Left lung (tissue), 10 donors: ENCODE data around the gene HMGCR. TPM values are rescaled to one million over a fixed set of nuclear protein-coding genes. Genes with fewer than 3 reads are reported as not detected.

Experiments
- ATAC-seq: fragments of 200-7000 bp; cut with Tn5 transposase; one replicate; pipeline ENCODE4 v1.9.1; 2020; ENCODE audit warnings: moderate library complexity
- DNase-seq, 4 donors: peaks; one replicate each; pipeline ENCODE4 v3.0.0-alpha.2; 2013 to 2020
- H3K27ac ChIP-seq, 2 donors: fragments of 200-600 bp; sonication (generic) in 1 of 2; one replicate each; pipeline versions ENCODE4 v1.5.0 to v1.8.0; 2020 to 2021
- H3K27me3 ChIP-seq, 2 donors: fragments of 200-600 bp; sonication (generic) in 1 of 2; one replicate each; pipeline versions ENCODE4 v1.5.0 to v1.8.0; 2020 to 2021
- H3K36me3 ChIP-seq, 2 donors: fragments of 200-600 bp; sonication (generic) in 1 of 2; one replicate each; pipeline versions ENCODE4 v1.5.0 to v1.8.0; 2020 to 2021
- H3K4me1 ChIP-seq, 2 donors: fragments of 200-600 bp; one replicate each; pipeline ENCODE4 v1.8.0; 2021
- H3K4me3 ChIP-seq, 2 donors: fragments of 200-600 bp; sonication (generic) in 1 of 2; one replicate each; pipeline versions ENCODE4 v1.5.0 to v1.8.0; 2020 to 2021; ENCODE audit warnings: mild to moderate bottlenecking in 1 of 2
- H3K9me3 ChIP-seq, 2 donors: fragments of 200-600 bp; sonication (generic) in 1 of 2; one replicate each; pipeline versions ENCODE4 v1.5.0 to v1.8.0; 2020 to 2021
- intact Hi-C, 2 donors: fragments of 100-400 bp; cut with DNase I; formaldehyde crosslinking; loops; one replicate each; pipeline versions ENCODE4 v1.11.2 to v1.14.2; 2022
- polyA plus RNA-seq, 6 donors: library from polyadenylated mRNA; unstranded; fragments of 120-200 nt; gene quantifications; one replicate each; pipeline ENCODE4 v1.2.1, GENCODE V29; 2013; ENCODE audit not compliant: insufficient read length in 6 of 6
- total RNA-seq, 2 donors: library from RNA; stranded (reverse); fragmentation: NEBNext Ultra II Directional; extraction: Animal tissue kit (Norgen Biotek cat#: 25700); gene quantifications; one replicate each; pipeline ENCODE4 v1.2.1, GENCODE V29; 2021
- TF ChIP-seq, protein P1 (sequence below), 2 donors: fragments of 200-600 bp; sonication (generic) in 1 of 2; IDR thresholded peaks; one replicate each; pipeline versions ENCODE4 v1.5.0 to v1.8.0; 2021; ENCODE audit warnings: antibody characterized with exemption in 2 of 2
- donor health status: DM: no; HTN: yes; CAD: no.
- donor health status: DM: no; HTN: no; CAD: no.

HMGCR gene
- total and polyA plus RNA-seq, 8 donors, result 37.2 to 166 (median 54.9) TPM

DNA sequence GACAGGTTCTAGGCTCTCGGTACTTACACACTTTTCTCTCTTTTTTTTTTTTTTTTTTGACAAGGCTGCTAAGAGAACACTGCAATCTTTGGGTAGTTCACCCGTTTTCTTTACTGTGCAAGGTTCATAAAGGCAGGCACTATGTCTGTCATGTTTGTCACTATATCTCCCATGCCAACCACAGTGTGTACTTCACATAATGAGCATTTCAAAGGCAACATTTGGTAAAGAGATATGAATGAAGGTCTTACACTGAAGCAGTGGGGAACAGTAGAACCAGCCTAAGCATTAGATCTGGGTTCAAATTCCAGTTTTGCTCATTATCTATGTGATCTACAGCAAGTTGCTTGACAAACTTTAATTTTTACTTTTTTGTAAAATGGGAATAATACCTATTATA lies 1.5 kb upstream of the HMGCR start:
- DNase-seq, result no peak
- no peak for ATAC-seq
- no peaks in the 10 kb centered on the region for H3K9me3 ChIP-seq
- intact Hi-C loops, result no loop called here
- H3K4me3 ChIP-seq, result no peak overlapping the region
- TF ChIP-seq, protein P1, sequence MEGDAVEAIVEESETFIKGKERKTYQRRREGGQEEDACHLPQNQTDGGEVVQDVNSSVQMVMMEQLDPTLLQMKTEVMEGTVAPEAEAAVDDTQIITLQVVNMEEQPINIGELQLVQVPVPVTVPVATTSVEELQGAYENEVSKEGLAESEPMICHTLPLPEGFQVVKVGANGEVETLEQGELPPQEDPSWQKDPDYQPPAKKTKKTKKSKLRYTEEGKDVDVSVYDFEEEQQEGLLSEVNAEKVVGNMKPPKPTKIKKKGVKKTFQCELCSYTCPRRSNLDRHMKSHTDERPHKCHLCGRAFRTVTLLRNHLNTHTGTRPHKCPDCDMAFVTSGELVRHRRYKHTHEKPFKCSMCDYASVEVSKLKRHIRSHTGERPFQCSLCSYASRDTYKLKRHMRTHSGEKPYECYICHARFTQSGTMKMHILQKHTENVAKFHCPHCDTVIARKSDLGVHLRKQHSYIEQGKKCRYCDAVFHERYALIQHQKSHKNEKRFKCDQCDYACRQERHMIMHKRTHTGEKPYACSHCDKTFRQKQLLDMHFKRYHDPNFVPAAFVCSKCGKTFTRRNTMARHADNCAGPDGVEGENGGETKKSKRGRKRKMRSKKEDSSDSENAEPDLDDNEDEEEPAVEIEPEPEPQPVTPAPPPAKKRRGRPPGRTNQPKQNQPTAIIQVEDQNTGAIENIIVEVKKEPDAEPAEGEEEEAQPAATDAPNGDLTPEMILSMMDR (IDR thresholded peaks at IDR 0.05), result no peak
- H3K36me3 ChIP-seq, result no peaks in the 10 kb centered on the region
- peak overlapping the region in 1 of 2 donors; percentile 98 for H3K27ac ChIP-seq
- peaks cover 0 to 28% of the 10 kb centered on the region in 2 donors for H3K4me1 ChIP-seq
- no peaks in the 10 kb centered on the region for H3K27me3 ChIP-seq

DNA sequence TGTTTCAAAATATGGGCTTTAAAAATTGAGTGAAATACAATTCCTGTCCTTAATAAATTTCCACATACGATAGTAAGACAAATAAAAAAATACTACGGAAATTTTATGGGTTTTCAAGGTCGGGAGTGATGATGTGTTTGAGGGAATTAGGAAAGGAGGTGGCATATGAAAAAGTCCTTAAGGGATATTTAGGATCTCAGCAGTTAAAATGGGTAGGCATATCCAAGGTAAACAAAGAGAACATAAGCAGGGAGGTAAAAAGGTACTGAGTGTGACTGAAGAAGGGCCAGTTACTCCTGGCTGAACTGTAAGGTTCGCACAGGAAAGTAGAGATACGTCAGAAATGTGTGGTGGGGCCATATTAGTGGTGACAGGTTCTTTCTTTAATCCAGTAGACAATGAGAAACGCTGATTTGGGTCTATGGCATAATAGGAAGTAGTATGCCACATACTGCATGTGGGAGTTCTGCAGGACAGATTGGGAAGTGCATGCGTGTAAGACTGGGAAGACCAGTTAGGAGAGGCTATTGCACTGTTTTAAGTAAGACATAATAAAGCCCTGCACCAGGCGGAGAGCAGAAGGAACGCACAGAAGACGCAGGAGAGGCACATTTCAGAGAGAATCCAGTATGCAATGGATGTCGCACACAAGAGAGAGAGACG lies 937 bp upstream of the HMGCR start:
- Histone ChIP-seq H3K4me1 (peaks cover 0 to 34% of the 10 kb centered on the region in 2 donors), H3K36me3 (no peaks in the 10 kb centered on the region), H3K27me3 (no peaks in the 10 kb centered on the region), H3K9me3 (no peaks in the 10 kb centered on the region), H3K4me3 (peak overlapping the region; percentile 92), H3K27ac (peak overlapping the region; percentile 96 to 98)
- TF ChIP-seq, protein P1 (IDR thresholded peaks at IDR 0.05), result peak; percentile 34 to 62
- intact Hi-C loops, result no loop called here
- DNase-seq (peak in 2 of 4 donors; percentile 51 to 71), ATAC-seq (peak; percentile 69)

DNA sequence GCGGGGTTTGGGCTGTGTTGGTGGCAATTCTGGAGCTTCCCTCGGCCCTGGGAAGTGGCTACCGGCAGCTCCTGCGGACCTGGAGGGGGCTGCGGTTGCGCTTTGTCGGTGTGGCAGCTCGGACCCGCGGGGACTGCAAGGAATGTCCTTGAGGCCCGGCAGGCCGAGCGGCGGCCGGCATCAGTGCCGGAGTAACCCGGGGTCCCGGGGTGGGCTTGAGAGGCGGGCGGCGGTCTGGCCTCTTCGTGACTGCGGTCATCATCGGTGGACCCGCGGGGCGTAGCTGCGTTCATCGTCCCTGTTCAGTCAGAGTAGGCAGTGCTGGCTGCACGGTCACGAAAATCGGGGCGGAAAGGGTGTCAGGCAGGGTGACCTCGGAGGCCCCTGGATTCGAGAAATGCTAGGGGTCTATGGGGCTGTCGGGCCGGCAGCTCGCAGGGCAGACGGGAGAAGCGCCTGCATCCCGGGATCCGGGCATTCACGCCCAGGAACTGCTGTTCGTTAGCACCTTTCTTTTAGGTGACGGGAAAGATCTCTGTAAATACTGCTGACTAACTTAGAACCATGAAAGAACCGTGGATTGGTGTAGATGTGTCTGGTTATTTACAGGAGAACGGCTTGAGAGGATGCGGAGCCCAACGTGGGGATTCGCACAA lies 474 bp downstream of the HMGCR start:
- intact Hi-C loops, result no loop called here
- H3K27me3 ChIP-seq, result no peaks in the 10 kb centered on the region
- DNase-seq, result peak in 3 of 4 donors; percentile 34 to 90 (median 51)
- peak overlapping the region; percentile 94 to 98 for H3K27ac ChIP-seq
- peak overlapping the region; percentile 92 for H3K4me3 ChIP-seq
- TF ChIP-seq, protein P1 (IDR thresholded peaks at IDR 0.05), result no peak
- H3K36me3 ChIP-seq, result no peaks in the 10 kb centered on the region
- peak; percentile 10 for ATAC-seq
- peaks cover 0 to 45% of the 10 kb centered on the region in 2 donors for H3K4me1 ChIP-seq
- no peaks in the 10 kb centered on the region for H3K9me3 ChIP-seq

DNA sequence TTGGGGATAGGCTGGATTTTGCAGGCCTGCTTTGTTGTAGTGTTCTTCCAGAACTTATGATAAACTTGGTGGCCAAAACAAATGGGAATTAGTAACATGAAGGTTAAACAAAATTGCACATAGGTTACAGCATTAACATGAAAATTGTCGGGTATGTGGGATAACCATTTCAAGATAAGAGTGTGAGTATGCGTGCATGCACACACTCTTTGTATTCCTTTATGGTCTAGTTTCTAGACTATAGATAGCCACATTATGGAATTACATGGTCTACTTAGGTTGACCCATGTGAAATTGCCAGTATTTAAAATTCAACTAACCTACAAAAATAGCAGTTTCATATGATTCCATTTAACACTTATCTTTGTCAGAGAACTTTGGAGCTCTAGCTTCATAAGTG lies 1.4 kb downstream of the HMGCR start:
- no peak overlapping the region for H3K27ac ChIP-seq
- TF ChIP-seq, protein P1 (IDR thresholded peaks at IDR 0.05), result no peak
- ATAC-seq, result no peak

DNA sequence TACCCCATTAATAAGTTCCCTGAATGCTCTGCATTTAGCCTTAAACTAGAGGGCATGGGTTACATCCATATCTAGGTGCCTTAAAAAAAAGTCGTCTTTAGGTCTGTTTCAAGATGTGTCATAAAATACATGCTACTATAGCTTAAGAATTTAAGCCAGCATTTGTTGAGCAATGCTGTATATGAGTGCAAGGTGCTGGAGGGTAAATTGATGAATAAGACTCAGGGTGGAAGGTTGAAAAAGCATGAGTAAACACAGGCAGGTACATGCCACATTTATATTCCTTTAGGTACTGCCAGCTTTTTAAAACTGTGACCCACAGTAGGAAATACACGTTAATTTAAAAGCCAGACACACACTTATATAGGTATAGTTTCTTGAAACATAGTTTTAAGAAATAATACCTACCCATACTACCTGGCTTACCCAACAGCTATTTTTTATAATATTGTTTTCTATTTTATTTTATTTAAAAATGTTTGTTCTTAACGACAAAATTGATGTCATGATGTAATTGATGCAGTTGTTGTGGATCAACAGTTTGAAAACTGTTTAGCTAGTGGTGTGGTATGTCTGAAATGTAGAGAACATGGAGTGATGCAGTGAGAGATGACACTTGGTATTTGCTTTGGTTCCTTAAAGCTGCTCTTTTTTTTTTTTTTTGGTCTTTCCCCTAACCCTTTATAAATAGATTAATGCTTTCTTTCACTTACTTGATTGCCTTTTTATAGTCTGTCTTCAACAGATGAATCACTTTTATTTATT lies 3.9 kb downstream of the HMGCR start:
- TF ChIP-seq, protein P1 (IDR thresholded peaks at IDR 0.05), result no peak
- Histone ChIP-seq H3K36me3 (peaks cover 0 to 32% of the 10 kb centered on the region in 2 donors), H3K27me3 (no peaks in the 10 kb centered on the region), H3K27ac (no peak overlapping the region), H3K4me1 (peaks cover 0 to 42% of the 10 kb centered on the region in 2 donors), H3K4me3 (no peak overlapping the region), H3K9me3 (no peaks in the 10 kb centered on the region)
- ATAC-seq (no peak), DNase-seq (no peak)
- intact Hi-C loops, result no loop called here

More for the DNA sequence above, 1.4 kb downstream of the HMGCR start:
- intact Hi-C loops, result no loop called here
- peaks cover 0 to 7% of the 10 kb centered on the region in 2 donors for H3K36me3 ChIP-seq
- H3K27me3 ChIP-seq, result no peaks in the 10 kb centered on the region
- DNase-seq, result no peak
- H3K9me3 ChIP-seq, result no peaks in the 10 kb centered on the region
- H3K4me1 ChIP-seq, result peaks cover 0 to 45% of the 10 kb centered on the region in 2 donors
- H3K4me3 ChIP-seq, result peak overlapping the region; percentile 92
